Astrocyte (in vitro differentiated cells and primary cell): ENCODE measurements around the gene ATP6V0B.

Experiments used
- CTCF ChIP-seq: IDR thresholded peaks from 2 replicates; pipeline ENCODE4 v1.5.1; 2011; ENCODE audit warnings: low read depth, mild to moderate bottlenecking, inconsistent platforms, low read length, moderate library complexity; ENCODE audit not compliant: insufficient read depth
- EZH2 ChIP-seq: IDR thresholded peaks from 2 replicates; pipeline ENCODE4 v1.6.1; 2012; ENCODE audit warnings: mild to moderate bottlenecking, low read length, inconsistent platforms; ENCODE audit not compliant: insufficient read depth

DNA sequence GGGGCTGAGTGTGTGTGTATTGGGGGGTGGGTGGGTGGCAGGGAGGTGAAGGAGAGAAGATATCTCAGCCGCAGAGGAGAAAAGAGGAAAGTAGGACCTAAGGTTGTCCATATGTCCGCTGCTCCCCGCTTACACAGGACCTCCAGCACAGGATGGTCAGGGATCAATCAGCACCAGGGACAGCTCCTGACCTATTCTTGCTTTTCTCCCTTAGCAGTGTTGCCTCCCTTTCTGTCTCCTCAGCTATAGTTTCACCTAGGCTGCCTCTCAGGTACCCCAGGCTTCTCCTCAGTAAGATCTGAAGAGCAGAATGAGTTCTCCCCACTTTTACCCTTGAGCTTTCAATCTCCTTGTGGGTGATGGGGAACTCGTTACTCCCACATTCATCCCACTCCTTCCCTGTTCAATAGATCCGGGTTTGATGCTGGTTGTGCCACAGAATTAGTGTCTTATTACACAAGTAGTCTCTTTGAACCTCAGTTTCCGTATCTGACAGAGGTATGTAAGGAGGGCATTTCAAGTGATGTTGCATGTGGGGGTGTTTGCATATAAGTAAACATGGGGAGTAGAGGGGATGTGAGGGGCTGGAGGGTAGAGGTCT, 6.3 kb upstream of the ATP6V0B start:
- TF ChIP-seq CTCF, result no peak
- TF ChIP-seq EZH2, result no peak
